BJ (cell line): ENCODE measurements around the gene HOXA9. TPM values are rescaled to one million over a fixed set of nuclear protein-coding genes. Genes with fewer than 3 reads are reported as not detected.

Experiments
- CTCF ChIA-PET: fragments of 350-600 bp; formaldehyde crosslinking; extraction: SDS; loops from one replicate; lab custom pipeline; 2021; ENCODE audit warnings: antibody characterized with exemption, inconsistent platforms; lab: Yijun Ruan, JAX
- POLR2A ChIA-PET: fragments of 300-600 bp; sonication (Branson Sonifier 250); formaldehyde crosslinking; extraction: SDS; loops from one replicate; lab custom pipeline; 2021; ENCODE audit warnings: antibody characterized with exemption; lab: Charles Lee
- DNase-seq: peaks from one replicate; pipeline ENCODE4 v3.0.0-alpha.2; 2011; ENCODE audit warnings: low read depth
- H3K27me3 ChIP-seq: 2 replicates; pipeline ENCODE4 v1.6.0; 2011; ENCODE audit warnings: low read length; ENCODE audit not compliant: control insufficient read depth, insufficient read depth
- H3K36me3 ChIP-seq: 2 replicates; pipeline ENCODE4 v1.5.1; 2011; ENCODE audit warnings: low read length; ENCODE audit not compliant: control insufficient read depth, insufficient read depth
- H3K4me3 ChIP-seq: 2 replicates; pipeline ENCODE4 v1.5.1; 2011; ENCODE audit warnings: low read depth, mild to moderate bottlenecking, control low read depth, low read length
- polyA plus RNA-seq: library from polyadenylated mRNA; depleted of rRNA; stranded (reverse); fragments of >200 nt; gene quantifications from 2 replicates; pipeline ENCODE4 v1.2.3, GENCODE V29; 2011
- TF ChIP-seq, protein P1 (sequence below): IDR thresholded peaks from 2 replicates; pipeline ENCODE4 v1.5.1; 2011; ENCODE audit warnings: low read depth, mild to moderate bottlenecking, control low read depth, inconsistent platforms, low read length, moderate library complexity; ENCODE audit not compliant: insufficient read depth

The HOXA9 gene
- polyA plus RNA-seq, 1 experiment: 15.0 TPM

GRCh38 chr7:27189997-27190748, 24.8 kb upstream of the HOXA9 start:
- Histone ChIP-seq H3K27me3 (no peaks in the 10 kb centered on the region), H3K4me3 (peak overlapping the region; percentile 60), H3K36me3 (peaks cover 2% of the 10 kb centered on the region)
- CTCF ChIA-PET: interaction anchor here (0.9 to 12.5 kb wide), 8 partner anchors 9 to 907 kb away, joined by 3 to 187 read pairs (median 5); partner anchors contain the start of genes HOXA10 and HOXA9
- POLR2A ChIA-PET: interaction anchor here (0.5 to 1.0 kb wide), 6 partner anchors 10 to 1404 kb away, joined by 3 to 7 read pairs (median 3); no protein-coding TSS in a partner anchor
- no peak for DNase-seq
- TF ChIP-seq, protein P1, sequence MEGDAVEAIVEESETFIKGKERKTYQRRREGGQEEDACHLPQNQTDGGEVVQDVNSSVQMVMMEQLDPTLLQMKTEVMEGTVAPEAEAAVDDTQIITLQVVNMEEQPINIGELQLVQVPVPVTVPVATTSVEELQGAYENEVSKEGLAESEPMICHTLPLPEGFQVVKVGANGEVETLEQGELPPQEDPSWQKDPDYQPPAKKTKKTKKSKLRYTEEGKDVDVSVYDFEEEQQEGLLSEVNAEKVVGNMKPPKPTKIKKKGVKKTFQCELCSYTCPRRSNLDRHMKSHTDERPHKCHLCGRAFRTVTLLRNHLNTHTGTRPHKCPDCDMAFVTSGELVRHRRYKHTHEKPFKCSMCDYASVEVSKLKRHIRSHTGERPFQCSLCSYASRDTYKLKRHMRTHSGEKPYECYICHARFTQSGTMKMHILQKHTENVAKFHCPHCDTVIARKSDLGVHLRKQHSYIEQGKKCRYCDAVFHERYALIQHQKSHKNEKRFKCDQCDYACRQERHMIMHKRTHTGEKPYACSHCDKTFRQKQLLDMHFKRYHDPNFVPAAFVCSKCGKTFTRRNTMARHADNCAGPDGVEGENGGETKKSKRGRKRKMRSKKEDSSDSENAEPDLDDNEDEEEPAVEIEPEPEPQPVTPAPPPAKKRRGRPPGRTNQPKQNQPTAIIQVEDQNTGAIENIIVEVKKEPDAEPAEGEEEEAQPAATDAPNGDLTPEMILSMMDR: no peak

GRCh38 chr7:27189295-27189996, 24.1 kb upstream of the HOXA9 start:
- Histone ChIP-seq H3K36me3 (peaks cover 2% of the 10 kb centered on the region), H3K4me3 (peak overlapping the region; percentile 60), H3K27me3 (no peaks in the 10 kb centered on the region)
- TF ChIP-seq, protein P1: no peak
- POLR2A ChIA-PET: interaction anchor here (0.8 kb wide), 1 partner anchor 12 kb away, joined by 3 read pairs; no protein-coding TSS in a partner anchor
- CTCF ChIA-PET: interaction anchor here (1.8 to 12.5 kb wide), 3 partner anchors 9 to 29 kb away, joined by 5 to 187 read pairs (median 8); partner anchors contain the start of genes HOXA10 and HOXA9
- no peak for DNase-seq

GRCh38 chr7:27188386-27189294, 23.3 kb upstream of the HOXA9 start:
- ChIA-PET POLR2A (interaction anchor here (1.7 kb wide), 1 partner anchor 10 kb away, joined by 5 read pairs; no protein-coding TSS in a partner anchor), CTCF (interaction anchor here (1.6 to 12.5 kb wide), 4 partner anchors 10 to 28 kb away, joined by 3 to 187 read pairs (median 6); partner anchors contain the start of genes HOXA10 and HOXA9)
- peaks cover 2% of the 10 kb centered on the region for H3K36me3 ChIP-seq
- H3K4me3 ChIP-seq: peak overlapping the region; percentile 60
- H3K27me3 ChIP-seq: no peaks in the 10 kb centered on the region
- TF ChIP-seq, protein P1: no peak
- DNase-seq: no peak

GRCh38 chr7:27187475-27188385, 22.4 kb upstream of the HOXA9 start:
- no peak for DNase-seq
- CTCF ChIA-PET: interaction anchor here (1.2 to 12.5 kb wide), 6 partner anchors 8 to 883 kb away, joined by 3 to 187 read pairs (median 8); partner anchors contain the start of genes HOXA10 and HOXA9
- TF ChIP-seq, protein P1: no peak
- Histone ChIP-seq H3K36me3 (peaks cover 4% of the 10 kb centered on the region), H3K4me3 (peak overlapping the region; percentile 60), H3K27me3 (no peaks in the 10 kb centered on the region)
- POLR2A ChIA-PET: interaction anchor here (0.6 to 1.7 kb wide), 5 partner anchors 9 to 578 kb away, joined by 5 to 11 read pairs (median 8); no protein-coding TSS in a partner anchor
